NCI-H146 treated with DMSO at 0.1 percent for 48 hours (cell line): ENCODE measurements around the gene MSANTD1.

Experiments used
- DNase-seq: peaks from one replicate; lab custom pipeline; 2025; ENCODE audit not compliant: unreplicated experiment; lab: John Stamatoyannopoulos, UW

MSANTD1 gene

GRCh38 chr4:3247399-3248177 is 1.4 kb upstream of the MSANTD1 start:
- no peak for DNase-seq

GRCh38 chr4:3248178-3248480 is 830 bp upstream of the MSANTD1 start:
- DNase-seq, result no peak

- DNase-seq, result no peak
These were observed 915 bp downstream of the MSANTD1 start for GRCh38 chr4:3249711-3250437.

- DNase-seq, result no peak
These were observed 1.5 kb downstream of the MSANTD1 start for GRCh38 chr4:3250438-3250955.

GRCh38 chr4:3250956-3251690 is 2.2 kb downstream of the MSANTD1 start:
- DNase-seq, result no peak

- no peak for DNase-seq
These were observed 2.9 kb downstream of the MSANTD1 start for GRCh38 chr4:3251691-3252479.

- DNase-seq, result no peak
These were observed 3.5 kb downstream of the MSANTD1 start for GRCh38 chr4:3252480-3252828.

GRCh38 chr4:3252831-3253641 is 4.1 kb downstream of the MSANTD1 start:
- DNase-seq, result no peak

- no peak for DNase-seq
These were observed 4.8 kb downstream of the MSANTD1 start for GRCh38 chr4:3253808-3254207.

- DNase-seq, result no peak
These were observed 5.6 kb downstream of the MSANTD1 start for GRCh38 chr4:3254302-3255131.

GRCh38 chr4:3255611-3256186 is 6.7 kb downstream of the MSANTD1 start:
- DNase-seq, result no peak

- DNase-seq, result no peak
These were observed 7.5 kb downstream of the MSANTD1 start for GRCh38 chr4:3256230-3257102.

GRCh38 chr4:3257103-3257555 is 8.2 kb downstream of the MSANTD1 start:
- peak; percentile 75 for DNase-seq

GRCh38 chr4:3257556-3258482 is 8.9 kb downstream of the MSANTD1 start:
- no peak for DNase-seq

- DNase-seq, result no peak
These were observed 12.7 kb downstream of the MSANTD1 start for GRCh38 chr4:3261411-3262207.
